ENCODE data around the gene GDI1. TPM values are rescaled to one million over a fixed set of nuclear protein-coding genes. Genes with fewer than 3 reads are reported as not detected.
A peak's percentile ranks its signal among the peaks of the same experiment; 100 is the strongest.

The GDI1 gene
- total and polyA plus RNA-seq, 9 of the 15 experiments (the other 6 are each of a cell fraction or from before 2014, with no cell fraction given): 0.97 to 82.6 (median 37.5) TPM

DNA sequence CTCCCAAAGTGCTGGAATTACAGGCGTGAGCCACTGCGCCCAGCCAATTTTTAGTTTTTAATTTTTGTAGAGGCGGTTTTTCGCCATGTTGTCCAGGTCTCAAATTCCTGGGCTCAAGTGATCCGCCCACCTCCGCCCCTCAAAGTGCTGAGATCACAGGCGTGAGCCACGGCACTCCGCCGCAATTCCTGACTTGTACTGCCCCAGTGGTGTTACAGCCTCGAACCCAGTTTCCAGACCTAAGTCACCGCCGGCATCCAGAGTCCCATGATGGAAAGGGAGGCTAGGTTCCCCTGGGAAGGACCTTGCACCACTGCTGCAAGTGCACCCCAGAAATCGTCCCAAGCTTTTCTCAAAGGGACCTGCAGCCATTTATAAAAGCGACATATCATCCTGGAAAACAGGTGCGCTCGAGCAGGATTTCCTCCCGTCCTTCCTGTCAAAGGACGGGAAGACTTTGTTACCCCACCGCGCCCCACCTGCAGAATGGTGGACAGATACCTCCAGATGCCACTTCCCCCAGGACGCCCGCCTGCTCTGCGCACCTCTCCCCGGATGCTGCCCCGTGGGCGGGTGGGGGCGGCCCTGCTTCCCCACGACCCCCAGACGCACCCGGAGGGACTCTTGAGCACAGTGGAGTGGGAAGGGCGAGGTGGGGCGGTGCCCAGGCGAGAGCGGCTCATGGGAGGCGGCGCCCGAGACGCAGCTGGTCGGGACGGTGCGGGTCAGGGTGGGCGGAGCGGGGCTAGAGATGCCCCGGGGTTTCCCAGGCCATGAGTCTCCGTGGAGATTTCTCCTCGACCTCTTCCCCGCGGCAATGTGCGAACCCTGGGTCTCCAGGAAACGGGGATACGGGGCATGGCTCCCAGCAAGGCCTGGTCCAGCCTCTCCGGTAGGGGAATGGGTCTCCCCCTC lies 39.7 kb upstream of the GDI1 start (continued):
- TF ChIP-seq, protein P1, sequence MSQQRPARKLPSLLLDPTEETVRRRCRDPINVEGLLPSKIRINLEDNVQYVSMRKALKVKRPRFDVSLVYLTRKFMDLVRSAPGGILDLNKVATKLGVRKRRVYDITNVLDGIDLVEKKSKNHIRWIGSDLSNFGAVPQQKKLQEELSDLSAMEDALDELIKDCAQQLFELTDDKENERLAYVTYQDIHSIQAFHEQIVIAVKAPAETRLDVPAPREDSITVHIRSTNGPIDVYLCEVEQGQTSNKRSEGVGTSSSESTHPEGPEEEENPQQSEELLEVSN (IDR thresholded peaks at IDR 0.05; ENCODE audit: borderline replicate concordance in 1 of 2, extremely low read depth in 1 of 2, insufficient read depth in 1 of 2, insufficient read length in 1 of 2, low read depth in 1 of 2, low read length in 1 of 2, poor library complexity in 1 of 2, severe bottlenecking in 1 of 2): peak in 1 of 2 experiments; percentile 13
- no peak; the same call in 1 of the 2 replicates for TF ChIP-seq XRCC5 (IDR thresholded peaks at IDR 0.05; ENCODE audit: low read depth, low read length)
- TF ChIP-seq HMG20A (CRISPR knock-in tag; conservative IDR thresholded peaks at IDR 0.05): no peak
- no peak for TF ChIP-seq HEY1 (CRISPR knock-in tag; IDR thresholded peaks at IDR 0.05; ENCODE audit: borderline replicate concordance)
- TF ChIP-seq FOXK1 (CRISPR knock-in tag; IDR thresholded peaks at IDR 0.05; ENCODE audit: borderline replicate concordance): no peak
- TF ChIP-seq TGIF2 (CRISPR knock-in tag; IDR thresholded peaks at IDR 0.05): no peak
- TF ChIP-seq FOSL1 (tag; conservative IDR thresholded peaks at IDR 0.05): no peak
- TF ChIP-seq GTF2F1 (IDR thresholded peaks at IDR 0.05; ENCODE audit: low read depth, low read length): no peak
- no peak for TF ChIP-seq RFX1 (IDR thresholded peaks at IDR 0.05)
- TF ChIP-seq, protein P2, sequence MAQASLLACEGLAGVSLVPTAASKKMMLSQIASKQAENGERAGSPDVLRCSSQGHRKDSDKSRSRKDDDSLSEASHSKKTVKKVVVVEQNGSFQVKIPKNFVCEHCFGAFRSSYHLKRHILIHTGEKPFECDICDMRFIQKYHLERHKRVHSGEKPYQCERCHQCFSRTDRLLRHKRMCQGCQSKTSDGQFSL (CRISPR knock-in tag; IDR thresholded peaks at IDR 0.05): no peak
- TF ChIP-seq, protein P2 (tag; IDR thresholded peaks at IDR 0.05): no peak
- no peak for TF ChIP-seq KLF10 (CRISPR knock-in tag; IDR thresholded peaks at IDR 0.05)
- no peak for TF ChIP-seq ZNF384 (IDR thresholded peaks at IDR 0.05; ENCODE audit: low read depth, low read length)
- no peak; the same call in 1 of the 2 replicates for TF ChIP-seq POLR2A (conservative IDR thresholded peaks at IDR 0.05)
- no peak for TF ChIP-seq ILF3 (IDR thresholded peaks at IDR 0.05; ENCODE audit: borderline replicate concordance)
- no peak for TF ChIP-seq TFAM (CRISPR knock-in tag; conservative IDR thresholded peaks at IDR 0.05)
- no peak for TF ChIP-seq ADNP (tag; IDR thresholded peaks at IDR 0.05)
- TF ChIP-seq STAT5B (CRISPR knock-in tag; IDR thresholded peaks at IDR 0.05): no peak
- 0 out of 2 replicates have a peak, but pooled peaks have one; percentile 26 for TF ChIP-seq KLF6 (CRISPR knock-in tag; IDR thresholded peaks at IDR 0.05; ENCODE audit: borderline replicate concordance)
- peak in 1 of 2 experiments; percentile 41; a peak in 2 of 4 replicates for TF ChIP-seq HDAC1 (IDR thresholded peaks at IDR 0.05)
- no peak for TF ChIP-seq TEAD1 (CRISPR knock-in tag; IDR thresholded peaks at IDR 0.05)
- 0 out of 2 replicates have a peak, but pooled peaks have one; percentile 7 for TF ChIP-seq JUND (IDR thresholded peaks at IDR 0.05; ENCODE audit: borderline replicate concordance, low read depth, low read length)
- TF ChIP-seq JUND (tag; IDR thresholded peaks at IDR 0.05; ENCODE audit: borderline replicate concordance, low read depth, low read length): no peak; the same call in 2 of the 3 replicates
- TF ChIP-seq, protein P3, sequence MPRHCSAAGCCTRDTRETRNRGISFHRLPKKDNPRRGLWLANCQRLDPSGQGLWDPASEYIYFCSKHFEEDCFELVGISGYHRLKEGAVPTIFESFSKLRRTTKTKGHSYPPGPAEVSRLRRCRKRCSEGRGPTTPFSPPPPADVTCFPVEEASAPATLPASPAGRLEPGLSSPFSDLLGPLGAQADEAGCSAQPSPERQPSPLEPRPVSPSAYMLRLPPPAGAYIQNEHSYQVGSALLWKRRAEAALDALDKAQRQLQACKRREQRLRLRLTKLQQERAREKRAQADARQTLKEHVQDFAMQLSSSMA (CRISPR knock-in tag; IDR thresholded peaks at IDR 0.05): no peak
- no peak for TF ChIP-seq DPF2 (IDR thresholded peaks at IDR 0.05)
- no peak for TF ChIP-seq ZNF140 (CRISPR knock-in tag; IDR thresholded peaks at IDR 0.05)
- TF ChIP-seq C11orf30 (IDR thresholded peaks at IDR 0.05; ENCODE audit: low read depth): no peak
- TF ChIP-seq ZNF778 (CRISPR knock-in tag; IDR thresholded peaks at IDR 0.05): no peak
